HepG2 (cell line): ENCODE data around the gene CACNA1G. TPM values are rescaled to one million over a fixed set of nuclear protein-coding genes. Genes with fewer than 3 reads are reported as not detected.
A peak's percentile ranks its signal among the peaks of the same experiment; 100 is the strongest.

Source experiments
- BCL6 ChIP-seq: IDR thresholded peaks from 2 replicates; pipeline ENCODE4 v1.6.1; 2016; ENCODE audit warnings: missing genetic modification reagents, missing compliant biosample characterization
- DR1 ChIP-seq: sonication (generic); formaldehyde crosslinking; IDR thresholded peaks from 2 replicates; pipeline ENCODE4 v1.8.0; 2021; ENCODE audit warnings: mild to moderate bottlenecking, missing genetic modification reagents, inconsistent platforms
- GABPA ChIP-seq, 2 experiments: IDR thresholded peaks; 2 replicates each; pipeline ENCODE4 v1.6.1; 2011 to 2016; ENCODE audit warnings: low read depth in 2 of 2, low read length in 1 of 2, missing biosample characterization in 1 of 2, missing genetic modification characterization in 1 of 2
- HNRNPL ChIP-seq: fragments of 200-400 bp; formaldehyde crosslinking; IDR thresholded peaks from 2 replicates; pipeline ENCODE4 v1.6.1; 2017; ENCODE audit warnings: mild to moderate bottlenecking, low read depth, low read length
- KDM1A ChIP-seq: IDR thresholded peaks from 2 replicates; pipeline ENCODE4 v1.6.1; 2016; ENCODE audit warnings: missing compliant biosample characterization
- LCORL ChIP-seq, 2 experiments: fragments of 450-650 bp in 1 of 2; sonication (generic) in 1 of 2; formaldehyde crosslinking in 1 of 2; IDR thresholded peaks; 2 replicates each; pipeline versions ENCODE4 v1.5.0 to v1.6.1; 2017 to 2020; ENCODE audit warnings: antibody characterized with exemption in 1 of 2, missing genetic modification reagents in 1 of 2
- RERE ChIP-seq: IDR thresholded peaks from 2 replicates; pipeline ENCODE4 v1.6.1; 2016; ENCODE audit warnings: low read depth, missing genetic modification reagents, missing compliant biosample characterization
- REST ChIP-seq, 2 experiments: IDR thresholded peaks; 2 replicates each; pipeline ENCODE4 v1.6.1; 2011 to 2012; ENCODE audit warnings: low read length in 2 of 2, borderline replicate concordance in 1 of 2, low read depth in 1 of 2, mild to moderate bottlenecking in 1 of 2, moderate library complexity in 1 of 2
- SALL1 ChIP-seq: sonication (generic); formaldehyde crosslinking; IDR thresholded peaks from 2 replicates; pipeline ENCODE4 v1.8.0; 2022; ENCODE audit warnings: mild to moderate bottlenecking, missing genetic modification reagents
- SOX5 ChIP-seq: IDR thresholded peaks from 2 replicates; pipeline ENCODE4 v1.6.1; 2016; ENCODE audit warnings: borderline replicate concordance
- SOX6 ChIP-seq, 2 experiments: fragments of 450-650 bp in 1 of 2; sonication (generic) in 1 of 2; formaldehyde crosslinking in 1 of 2; IDR thresholded peaks; 2 replicates each; pipeline versions ENCODE4 v1.4.0 to v1.6.1; 2017 to 2020; ENCODE audit warnings: antibody characterized with exemption in 1 of 2, mild to moderate bottlenecking in 1 of 2, missing genetic modification reagents in 1 of 2
- SRSF1 ChIP-seq: fragments of 200-400 bp; formaldehyde crosslinking; optimal IDR thresholded peaks from 2 replicates; pipeline ENCODE3; 2017; ENCODE audit warnings: mild to moderate bottlenecking, low read depth, low read length, moderate library complexity
- STAG1 ChIP-seq: sonication (generic); formaldehyde crosslinking; IDR thresholded peaks from 2 replicates; pipeline ENCODE4 v1.4.0; 2020; ENCODE audit warnings: missing genetic modification reagents
- TEF ChIP-seq: sonication (generic); formaldehyde crosslinking; IDR thresholded peaks from 2 replicates; pipeline ENCODE4 v1.5.0; 2020; ENCODE audit warnings: missing genetic modification reagents
- ZFX ChIP-seq: sonication (generic); formaldehyde crosslinking; IDR thresholded peaks from 2 replicates; pipeline ENCODE4 v1.4.0; 2020; ENCODE audit warnings: mild to moderate bottlenecking, low read depth, missing genetic modification reagents, moderate library complexity
- ZMAT5 ChIP-seq: sonication (generic); formaldehyde crosslinking; IDR thresholded peaks from 2 replicates; pipeline ENCODE4 v1.5.0; 2020; ENCODE audit warnings: mild to moderate bottlenecking, low read depth, missing genetic modification reagents, borderline replicate concordance
- ZNF143 ChIP-seq: sonication (generic); formaldehyde crosslinking; IDR thresholded peaks from 2 replicates; pipeline ENCODE4 v1.4.0; 2020; ENCODE audit warnings: missing genetic modification reagents
- ZNF678 ChIP-seq: sonication (generic); formaldehyde crosslinking; IDR thresholded peaks from 2 replicates; pipeline ENCODE4 v1.4.0; 2020; ENCODE audit warnings: mild to moderate bottlenecking, missing genetic modification reagents
- polyA plus RNA-seq, 8 experiments: library from polyadenylated mRNA; depleted of rRNA in 3 of 8; stranded (reverse) in 7 of 8; unstranded in 1 of 8; fragments of >200 nt; fragmentation: Illumina TruSeq in 4 of 8; extraction: Trizol in 4 of 8; gene quantifications; 2 replicates each; pipeline versions ENCODE4 v1.2.1 to v1.2.3, GENCODE V29; 2011 to 2016; ENCODE audit warnings: low read depth in 4 of 8, missing spikeins in 1 of 8, mixed read lengths in 1 of 8; ENCODE audit not compliant: insufficient read depth in 1 of 8
- total RNA-seq, 5 experiments: library from RNA; depleted of rRNA; stranded (reverse); fragments of >200 nt; fragmentation: Illumina TruSeq; extraction: Trizol; gene quantifications; 2 replicates each; pipeline ENCODE4 v1.2.3, GENCODE V29; 2016; ENCODE audit warnings: low read depth in 1 of 5

Gene CACNA1G
- total and polyA plus RNA-seq, 2 of the 13 experiments (the other 11 are each of a cell fraction or from before 2014, with no cell fraction given): 0.02 TPM; not detected in 1

- 0 out of 2 replicates have a peak, but pooled peaks have one; percentile 43 for TF ChIP-seq RERE (CRISPR knock-in tag)
- peak; percentile 82 for TF ChIP-seq HNRNPL
- TF ChIP-seq REST (IDR thresholded peaks at IDR 0.05; ENCODE audit: borderline replicate concordance in 1 of 2, low read depth in 1 of 2, low read length in 2 of 2): no peak
- TF ChIP-seq GABPA (IDR thresholded peaks at IDR 0.05; ENCODE audit: low read depth, low read length): no peak
- no peak for TF ChIP-seq GABPA (CRISPR knock-in tag; IDR thresholded peaks at IDR 0.05; ENCODE audit: low read depth)
- no peak for TF ChIP-seq TEF (CRISPR knock-in tag)
- peak; percentile 81 for TF ChIP-seq SRSF1
- peak; percentile 16; the same call in 1 of the 2 replicates for TF ChIP-seq ZNF678
- TF ChIP-seq BCL6: peak; percentile 61
- TF ChIP-seq ZNF143 (CRISPR knock-in tag): no peak
- TF ChIP-seq SOX6 (IDR thresholded peaks at IDR 0.05): no peak
- TF ChIP-seq SOX6 (CRISPR knock-in tag; IDR thresholded peaks at IDR 0.05): peak; percentile 68; the same call in 1 of the 2 replicates
- no peak for TF ChIP-seq STAG1 (CRISPR knock-in tag)
- TF ChIP-seq KDM1A: peak; percentile 74; the same call in 1 of the 2 replicates
- no peak for TF ChIP-seq LCORL (IDR thresholded peaks at IDR 0.05)
- peak; percentile 79 for TF ChIP-seq LCORL (CRISPR knock-in tag; IDR thresholded peaks at IDR 0.05)
- peak; percentile 14; the same call in 1 of the 2 replicates for TF ChIP-seq SOX5 (CRISPR knock-in tag)
- 0 out of 2 replicates have a peak, but pooled peaks have one; percentile 20 for TF ChIP-seq DR1 (CRISPR knock-in tag)
- TF ChIP-seq SALL1 (CRISPR knock-in tag): peak; percentile 46
- TF ChIP-seq ZFX (CRISPR knock-in tag): peak; percentile 19; the same call in 1 of the 2 replicates
- no peak for TF ChIP-seq ZMAT5 (CRISPR knock-in tag)
These were observed 73.9 kb downstream of the CACNA1G start, which contains the start of gene ABCC3 (continued) for GRCh38 chr17:50634224-50634914.
